Measurements from ENCODE around the gene ITPR2.
"Not testable (repeated sequence)": the region's sequence is repeated elsewhere in the genome, so short reads cannot be mapped to it uniquely, and the experiment has no call there.

GRCh38 chr12:26517320-26517719 lies 315.7 kb downstream of the ITPR2 start:
- not testable (repeated sequence) for TF ChIP-seq EZH2phosphoT487 (IDR thresholded peaks at IDR 0.05; ENCODE audit: borderline replicate concordance, low read length); EZH2 (IDR thresholded peaks at IDR 0.05; ENCODE audit: low read length, unreplicated experiment)
- TF ChIP-seq, protein P1, sequence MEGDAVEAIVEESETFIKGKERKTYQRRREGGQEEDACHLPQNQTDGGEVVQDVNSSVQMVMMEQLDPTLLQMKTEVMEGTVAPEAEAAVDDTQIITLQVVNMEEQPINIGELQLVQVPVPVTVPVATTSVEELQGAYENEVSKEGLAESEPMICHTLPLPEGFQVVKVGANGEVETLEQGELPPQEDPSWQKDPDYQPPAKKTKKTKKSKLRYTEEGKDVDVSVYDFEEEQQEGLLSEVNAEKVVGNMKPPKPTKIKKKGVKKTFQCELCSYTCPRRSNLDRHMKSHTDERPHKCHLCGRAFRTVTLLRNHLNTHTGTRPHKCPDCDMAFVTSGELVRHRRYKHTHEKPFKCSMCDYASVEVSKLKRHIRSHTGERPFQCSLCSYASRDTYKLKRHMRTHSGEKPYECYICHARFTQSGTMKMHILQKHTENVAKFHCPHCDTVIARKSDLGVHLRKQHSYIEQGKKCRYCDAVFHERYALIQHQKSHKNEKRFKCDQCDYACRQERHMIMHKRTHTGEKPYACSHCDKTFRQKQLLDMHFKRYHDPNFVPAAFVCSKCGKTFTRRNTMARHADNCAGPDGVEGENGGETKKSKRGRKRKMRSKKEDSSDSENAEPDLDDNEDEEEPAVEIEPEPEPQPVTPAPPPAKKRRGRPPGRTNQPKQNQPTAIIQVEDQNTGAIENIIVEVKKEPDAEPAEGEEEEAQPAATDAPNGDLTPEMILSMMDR (conservative IDR thresholded peaks at IDR 0.05; ENCODE audit: low read depth, low read length) = not testable (repeated sequence)

Measured in PC-3 (cell line).